HG03432 (cell line): ENCODE results near the gene MICAL1.

ENCODE experiments used
- ATAC-seq: cut with Tn5 transposase; IDR thresholded peaks from one replicate; pipeline ENCODE4 v1.9.1; 2021; ENCODE audit warnings: mild to moderate bottlenecking, moderate library complexity; ENCODE audit not compliant: unreplicated experiment

The MICAL1 gene

DNA sequence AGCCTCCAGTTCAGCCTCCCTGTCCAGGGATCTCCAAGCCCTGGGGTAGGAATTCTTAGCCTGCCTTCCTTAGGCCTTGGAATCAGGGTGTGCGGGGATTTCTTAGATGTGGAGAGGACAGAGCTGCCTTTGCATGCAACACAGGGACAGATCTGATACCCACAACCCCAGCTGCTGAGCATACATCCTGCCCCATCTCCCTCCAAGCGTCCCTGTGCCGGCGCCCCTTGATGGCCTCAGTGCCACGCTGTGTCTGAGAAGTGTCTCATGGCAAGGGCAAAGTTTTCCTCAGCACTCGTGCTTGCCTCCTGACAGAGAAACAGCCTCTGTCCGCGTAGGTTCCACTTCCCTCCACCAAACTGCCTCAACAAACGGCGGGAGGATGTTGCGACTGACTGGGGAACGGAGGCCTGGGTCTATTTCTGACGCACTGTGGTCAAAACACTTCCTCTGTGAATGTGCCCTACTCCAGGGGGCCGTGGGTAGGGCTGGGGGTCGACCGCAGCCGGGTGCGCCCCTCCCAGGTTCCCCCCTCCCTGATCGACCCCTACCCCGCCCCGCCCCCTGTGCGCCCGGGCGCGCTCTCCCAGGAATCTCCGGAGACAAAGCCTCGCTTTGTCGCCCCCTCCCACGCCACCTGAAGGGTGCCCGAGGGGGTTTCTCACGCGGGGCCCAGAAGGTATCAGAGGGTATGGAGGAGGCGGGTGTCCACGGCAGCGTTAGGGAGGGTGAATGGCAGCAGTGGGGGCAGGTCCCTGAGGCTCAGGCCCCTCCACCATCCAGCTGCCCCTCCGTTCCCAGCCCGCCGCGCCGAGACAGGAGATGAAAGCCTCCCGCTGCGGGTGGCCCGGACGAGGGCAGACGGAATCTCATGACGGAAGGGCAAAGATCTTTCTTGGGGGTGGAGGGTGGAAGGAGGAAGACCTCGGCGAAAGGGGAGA is 806 bp downstream of the MICAL1 start:
- peak; percentile 32 for ATAC-seq

DNA sequence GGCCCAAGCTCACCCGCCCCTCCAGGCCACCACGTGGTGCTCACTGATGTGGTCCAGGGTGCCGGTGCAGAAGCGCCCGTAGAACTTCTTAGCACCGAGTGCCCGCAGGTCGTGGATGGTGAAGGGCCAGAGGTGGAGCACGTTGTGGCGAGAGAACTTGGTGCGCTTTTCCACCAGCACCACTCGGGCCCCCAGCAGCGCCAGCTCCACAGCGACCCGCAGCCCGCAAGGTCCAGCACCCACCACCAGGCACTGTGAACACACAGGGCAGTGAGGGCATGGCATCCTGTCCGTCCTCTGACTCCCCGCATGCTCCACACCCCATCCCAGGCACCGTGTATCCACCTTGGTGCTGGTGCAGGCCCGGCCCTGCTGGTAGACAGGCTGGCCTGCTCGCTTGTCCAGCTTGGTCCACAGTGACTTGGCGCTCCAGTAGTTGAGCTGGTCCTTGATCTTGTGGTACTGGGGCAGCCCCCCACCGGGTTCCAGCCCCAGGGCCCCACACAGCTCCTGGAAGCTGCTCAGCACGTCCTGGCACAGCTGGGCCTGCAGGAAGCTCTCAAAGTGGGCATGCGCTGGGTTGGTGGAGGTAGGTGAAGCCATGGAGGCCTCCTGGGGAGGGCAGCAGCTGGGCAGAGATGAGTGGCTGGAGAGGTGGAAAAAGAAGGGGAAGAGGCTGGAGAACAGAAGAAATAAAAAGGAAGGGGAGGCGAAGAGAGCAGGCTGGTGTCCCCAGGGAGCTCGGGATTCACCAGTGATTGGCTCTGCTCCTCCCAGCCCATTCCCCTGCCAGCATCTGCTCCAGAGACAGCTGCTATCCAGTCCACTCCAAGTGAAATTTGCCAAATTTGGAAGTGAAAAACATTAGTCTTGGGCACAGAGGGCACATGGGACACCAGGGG is 1.7 kb downstream of the MICAL1 start:
- ATAC-seq, result no peak

DNA sequence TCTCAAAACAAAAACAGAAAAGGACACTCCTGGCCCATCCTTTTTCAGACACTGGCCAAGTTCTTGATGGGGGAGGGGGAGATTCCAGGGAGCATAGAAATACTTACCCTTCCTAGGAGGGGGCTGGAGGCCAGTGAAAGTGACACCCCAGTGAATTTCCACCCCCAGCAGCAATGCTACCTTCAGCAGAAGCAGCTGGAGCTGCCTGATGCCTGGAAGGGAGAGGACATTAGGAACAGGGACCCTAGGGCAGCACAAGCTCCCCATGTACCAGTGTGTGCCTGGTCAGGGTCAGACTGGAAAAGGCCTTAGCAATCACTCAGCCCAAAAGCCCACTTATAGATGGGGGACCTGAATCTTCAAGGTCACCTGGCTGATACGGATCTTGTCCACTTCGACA is 2.4 kb downstream of the MICAL1 start:
- no peak for ATAC-seq

DNA sequence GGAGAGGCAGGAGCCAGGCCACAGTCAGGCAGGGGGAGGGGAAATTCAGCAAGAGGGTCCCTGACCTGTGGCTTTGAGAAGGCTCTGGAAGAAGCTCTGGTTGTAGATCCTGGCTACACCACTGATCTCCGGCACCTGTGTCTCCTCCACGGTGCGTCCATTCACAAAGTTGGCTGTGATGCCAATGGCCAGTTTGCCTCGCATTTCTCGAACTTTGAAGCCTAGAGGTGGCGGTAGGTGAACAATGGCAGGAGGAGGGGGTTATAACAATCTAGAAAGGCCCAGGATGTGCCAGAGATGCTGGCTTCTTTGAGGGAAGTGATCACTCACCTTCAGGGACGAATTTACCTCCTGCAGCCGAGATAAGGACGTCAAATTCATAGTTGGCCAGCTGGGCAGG is 3.4 kb downstream of the MICAL1 start:
- ATAC-seq, result no peak

GRCh38 chr6:109451376-109451775 is 4.2 kb downstream of the MICAL1 start:
- ATAC-seq, result no peak

DNA sequence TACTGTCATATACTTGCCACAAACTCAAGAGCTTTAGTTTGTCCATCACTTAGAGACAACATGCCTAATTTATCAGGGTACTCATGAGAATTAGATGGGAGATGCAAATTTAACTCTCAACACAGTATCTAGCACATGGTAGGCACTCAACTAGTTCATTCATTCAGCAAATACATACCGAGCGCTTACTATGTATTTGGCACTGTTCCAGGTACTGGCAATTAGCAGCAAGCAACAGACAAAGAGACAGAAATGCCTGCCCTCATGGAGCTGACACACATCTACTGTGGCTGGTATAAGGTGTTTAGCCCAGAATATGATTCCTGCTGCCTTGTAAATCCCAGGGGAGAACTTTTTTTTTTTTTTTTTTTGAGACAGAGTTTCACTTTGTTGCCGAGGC is 4.8 kb downstream of the MICAL1 start:
- ATAC-seq, result no peak

- ATAC-seq, result peak; percentile 30
These were observed 5.5 kb downstream of the MICAL1 start for GRCh38 chr6:109449795-109450673.

DNA sequence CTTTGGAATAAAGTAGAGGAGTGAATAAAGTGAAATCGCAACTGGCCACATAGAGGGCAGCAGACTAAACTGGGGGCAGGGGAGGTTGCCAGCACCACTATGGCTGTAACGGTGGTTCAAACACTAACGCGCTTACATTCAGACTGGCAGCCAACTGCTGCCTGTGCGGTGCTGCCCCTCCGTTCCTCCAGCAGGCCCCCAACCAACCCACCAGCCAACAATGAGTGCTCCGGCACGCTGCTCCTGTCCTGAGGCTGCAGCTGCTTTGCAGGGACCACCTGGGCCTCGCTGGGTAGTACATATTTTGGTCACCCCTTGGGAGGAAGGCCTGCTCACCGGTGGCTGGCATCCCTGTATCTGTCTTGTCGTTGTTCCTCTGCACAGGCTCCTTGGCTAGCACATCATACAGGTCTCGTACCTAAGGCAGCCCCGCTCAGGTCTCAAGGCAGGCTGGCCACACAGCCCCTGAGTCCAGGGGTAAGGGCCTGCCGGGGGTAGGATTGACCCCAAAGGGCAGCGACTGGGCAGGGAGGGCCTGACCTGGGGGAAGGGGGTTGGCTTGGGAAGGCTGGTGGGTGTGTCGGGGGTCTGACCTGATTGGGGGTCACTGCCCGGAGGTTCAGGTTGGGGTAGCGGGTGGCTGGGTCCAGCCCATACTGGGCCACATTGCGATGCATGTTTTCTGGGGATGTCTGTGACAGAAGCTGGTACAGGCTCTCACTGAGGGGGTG is 6.3 kb downstream of the MICAL1 start:
- ATAC-seq, result no peak

DNA sequence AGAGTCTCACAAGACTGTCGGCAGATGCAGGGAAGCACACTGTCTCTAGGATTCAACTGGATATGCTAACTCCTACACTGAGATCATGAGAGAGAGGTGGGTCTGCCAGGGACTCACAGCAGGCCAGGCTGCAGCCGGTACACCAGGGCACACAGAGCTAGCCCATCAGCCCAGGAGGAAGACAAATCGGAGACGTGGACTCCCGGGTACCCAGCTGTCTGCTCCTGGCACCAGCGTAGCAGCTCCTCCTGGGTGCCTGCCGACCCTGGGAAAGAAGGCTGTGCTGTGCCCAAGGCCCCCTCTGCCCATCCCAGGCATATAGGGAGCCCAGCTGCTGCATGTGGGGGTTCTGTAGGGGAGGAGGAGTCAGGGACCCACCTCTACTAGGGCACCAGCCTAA is 7.0 kb downstream of the MICAL1 start:
- ATAC-seq, result no peak

GRCh38 chr6:109447878-109448555 is 7.6 kb downstream of the MICAL1 start:
- no peak for ATAC-seq

- ATAC-seq, result no peak
These were observed 8.5 kb downstream of the MICAL1 start for GRCh38 chr6:109447087-109447486.

- no peak for ATAC-seq
These were observed 9.0 kb downstream of the MICAL1 start for GRCh38 chr6:109446541-109446940.

DNA sequence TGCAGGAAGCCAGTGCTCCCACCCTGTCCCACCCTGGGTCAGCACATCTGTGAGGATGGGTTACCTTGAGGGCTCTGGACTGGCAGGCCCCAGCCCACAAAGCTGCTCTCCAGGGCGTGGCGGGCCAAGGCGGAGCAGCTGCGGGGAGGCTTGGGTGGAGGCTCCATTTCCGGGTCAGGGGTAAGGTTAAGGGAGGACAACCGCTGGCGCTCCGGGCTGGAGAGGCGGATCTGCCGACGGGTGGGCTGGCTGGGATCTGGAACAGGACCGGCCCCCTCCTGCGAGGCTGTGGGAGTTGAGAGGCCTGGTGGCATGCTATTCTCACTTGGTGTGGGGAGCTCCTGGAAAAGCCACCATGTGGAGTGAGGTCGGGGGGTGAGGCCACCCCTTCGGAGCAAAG is 9.5 kb downstream of the MICAL1 start:
- no peak for ATAC-seq

GRCh38 chr6:109445382-109445781 is 10.2 kb downstream of the MICAL1 start:
- no peak for ATAC-seq

DNA sequence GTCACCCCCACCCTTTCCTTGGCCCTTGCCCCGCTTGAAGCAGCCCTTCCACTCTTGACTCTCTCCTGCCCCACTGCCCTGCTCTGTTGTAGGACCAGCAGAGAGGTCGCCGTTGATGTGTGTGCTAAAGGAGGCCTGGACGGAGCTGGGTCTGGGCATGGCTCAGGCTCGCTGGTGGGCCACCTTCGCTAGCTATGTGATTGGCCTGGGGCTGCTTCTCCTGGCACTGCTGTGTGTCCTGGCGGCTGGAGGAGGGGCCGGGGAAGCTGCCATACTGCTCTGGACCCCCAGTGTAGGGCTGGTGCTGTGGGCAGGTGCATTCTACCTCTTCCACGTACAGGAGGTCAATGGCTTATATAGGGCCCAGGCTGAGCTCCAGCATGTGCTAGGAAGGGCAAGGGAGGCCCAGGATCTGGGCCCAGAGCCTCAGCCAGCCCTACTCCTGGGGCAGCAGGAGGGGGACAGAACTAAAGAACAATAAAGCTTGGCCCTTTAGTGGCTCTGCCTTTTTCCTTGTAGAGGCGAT is 12.1 kb downstream of the MICAL1 start:
- no peak for ATAC-seq

- no peak for ATAC-seq
These were observed 13.1 kb downstream of the MICAL1 start for GRCh38 chr6:109442393-109442924.

- ATAC-seq, result peak; percentile 20
These were observed 14.3 kb downstream of the MICAL1 start for GRCh38 chr6:109441069-109441816.

DNA sequence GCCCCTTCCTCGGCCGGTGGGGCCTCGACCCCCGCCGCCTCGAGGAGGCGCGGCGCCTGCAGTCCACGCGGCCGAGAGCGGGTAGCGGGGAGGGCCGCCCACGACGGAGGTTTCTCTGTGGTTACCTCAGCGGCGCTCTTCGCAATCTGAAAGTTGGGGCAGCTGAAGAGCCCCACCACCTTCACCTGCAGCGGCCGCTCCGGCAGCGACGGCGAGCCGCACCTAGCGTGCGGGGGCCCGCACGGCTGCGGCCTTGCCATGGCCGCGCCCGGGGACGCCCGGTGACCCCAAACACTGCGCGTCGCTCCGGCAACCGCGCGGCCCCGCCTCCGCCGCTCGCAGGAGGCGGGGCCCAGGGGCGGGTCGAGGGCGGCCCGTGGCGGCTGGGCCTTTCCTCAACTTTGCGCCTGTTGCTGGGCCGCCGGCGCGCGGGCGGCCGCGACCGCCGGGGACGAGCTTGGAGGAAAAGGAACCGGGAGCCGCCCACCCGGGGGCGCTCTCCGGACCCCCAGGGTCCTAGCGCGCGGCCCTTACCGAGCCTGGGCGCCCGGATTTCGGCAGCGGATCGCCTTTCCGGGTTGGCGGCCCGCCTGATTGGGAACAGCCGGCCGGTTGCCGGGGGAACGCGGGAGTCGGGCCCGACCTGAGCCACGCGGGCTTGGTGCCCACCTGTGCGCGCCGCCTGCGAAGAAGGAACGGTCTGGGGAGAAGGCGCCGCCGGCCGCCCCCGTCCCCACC is 15.1 kb downstream of the MICAL1 start, which contains the start of the genes PPIL6 and SMPD2:
TSS of gene PPIL6 (minus strand) at position 298 of the 738 bp plus-strand sequence. CDS start at position 260, 38 bp downstream.
TSS of gene SMPD2 (plus strand) at position 394 of the 738 bp plus-strand sequence. CDS start 398 bp downstream, outside the sequence.
- peak; percentile 92 for ATAC-seq
